ENCODE data around the gene DEFB114.

- no peak for TF ChIP-seq CTCF (IDR thresholded peaks at IDR 0.05)
- no peak for TF ChIP-seq POLR2A (IDR thresholded peaks at IDR 0.05)
- no peak for TF ChIP-seq POLR2AphosphoS5 (IDR thresholded peaks at IDR 0.05)
- TF ChIP-seq EP300 (IDR thresholded peaks at IDR 0.05), result no peak
Observed at GRCh38 chr6:49937017-49937416, 26.9 kb downstream of the DEFB114 start.

Measured in upper lobe of left lung (tissue), 4 donors.